H1 (cell line): ENCODE results near the gene TACC2. TPM values are rescaled to one million over a fixed set of nuclear protein-coding genes. Genes with fewer than 3 reads are reported as not detected.

ENCODE experiments used
- CTCF ChIA-PET: fragments of 300-600 bp; sonication (Branson Sonifier 250); formaldehyde crosslinking; loops from one replicate; lab custom pipeline; 2021; ENCODE audit not compliant: partially characterized antibody; lab: Charles Lee
- POLR2A ChIA-PET: fragments of 300-600 bp; sonication (Branson Sonifier 250); formaldehyde crosslinking; loops from one replicate; lab custom pipeline; 2021; ENCODE audit warnings: inconsistent platforms; ENCODE audit not compliant: partially characterized antibody; lab: Charles Lee
- DNase-seq, 2 experiments: peaks; one replicate each; pipeline versions ENCODE4 v3.0.0 to v3.0.0-alpha.2; 2010 to 2022; ENCODE audit warnings: low spot score in 2 of 2, low read depth in 1 of 2, mixed read lengths in 1 of 2
- FAIRE-seq: peaks from 2 replicates; lab custom pipeline; 2011; peaks lifted over from hg19 to GRCh38; lab: Jason Lieb, UNC
- H2AFZ ChIP-seq: 2 replicates; pipeline ENCODE4 v1.8.1; 2012; ENCODE audit warnings: low read length, inconsistent platforms
- H2AK5ac ChIP-seq: 2 replicates; pipeline ENCODE4 v1.6.1; 2013; ENCODE audit warnings: low read depth, low read length
- H2BK120ac ChIP-seq: replicated peaks from 2 replicates; pipeline ENCODE3; 2013; ENCODE audit warnings: low read depth, low read length, inconsistent platforms
- H2BK12ac ChIP-seq: 2 replicates; pipeline ENCODE4 v1.6.1; 2013; ENCODE audit warnings: low read depth, low read length
- H2BK15ac ChIP-seq: 2 replicates; pipeline ENCODE4 v1.6.1; 2013; ENCODE audit warnings: low read length
- H2BK20ac ChIP-seq: 2 replicates; pipeline ENCODE4 v1.6.1; 2013; ENCODE audit warnings: low read length
- H2BK5ac ChIP-seq: 2 replicates; pipeline ENCODE4 v1.6.1; 2013; ENCODE audit warnings: low read depth, low read length
- H3K14ac ChIP-seq: 2 replicates; pipeline ENCODE4 v1.6.1; 2013; ENCODE audit warnings: inconsistent platforms; ENCODE audit not compliant: insufficient read length
- H3K18ac ChIP-seq: 2 replicates; pipeline ENCODE4 v1.6.1; 2013; ENCODE audit warnings: low read length; ENCODE audit errors: extremely low read depth
- H3K23ac ChIP-seq: 2 replicates; pipeline ENCODE4 v1.6.1; 2013; ENCODE audit warnings: inconsistent platforms; ENCODE audit not compliant: insufficient read length
- H3K23me2 ChIP-seq: 2 replicates; pipeline ENCODE4 v1.6.1; 2013; ENCODE audit warnings: low read depth, low read length
- H3K27ac ChIP-seq: 2 replicates; pipeline ENCODE4 v1.6.1; 2011; ENCODE audit warnings: low read depth, low read length, inconsistent platforms
- H3K27me3 ChIP-seq, 4 experiments: replicated peaks in 1 of 4; 1 replicate in 1 of 4; 2 replicates in 3 of 4; pipeline versions ENCODE4 v1.6.1 to v1.8.1; 2011 to 2013; ENCODE audit warnings: low read length in 3 of 4, mild to moderate bottlenecking in 3 of 4, inconsistent platforms in 2 of 4, mixed read lengths in 2 of 4, moderate library complexity in 1 of 4; ENCODE audit not compliant: control insufficient read depth in 3 of 4, insufficient read depth in 3 of 4; ENCODE audit errors: extremely low read depth in 1 of 4
- H3K36me3 ChIP-seq, 4 experiments: 2 replicates each; pipeline versions ENCODE4 v1.6.1 to v1.8.1; 2011 to 2013; ENCODE audit warnings: mild to moderate bottlenecking in 4 of 4, low read length in 3 of 4, moderate library complexity in 2 of 4, control low read depth in 1 of 4, inconsistent platforms in 1 of 4; ENCODE audit not compliant: insufficient read depth in 4 of 4, control insufficient read depth in 2 of 4
- H3K4ac ChIP-seq: replicated peaks from 2 replicates; pipeline ENCODE3; 2013; ENCODE audit warnings: low read length, low read depth, mixed read lengths, inconsistent platforms; ENCODE audit not compliant: insufficient read length
- H3K4me1 ChIP-seq, 4 experiments: replicated peaks in 1 of 4; 1 replicate in 1 of 4; 2 replicates in 3 of 4; pipeline versions ENCODE4 v1.6.1 to v1.8.1; 2011 to 2013; ENCODE audit warnings: low read length in 3 of 4, inconsistent platforms in 2 of 4, mixed read lengths in 1 of 4; ENCODE audit not compliant: insufficient read depth in 4 of 4, control insufficient read depth in 3 of 4
- H3K4me2 ChIP-seq, 2 experiments: 2 replicates each; pipeline versions ENCODE4 v1.6.1 to v1.8.1; 2011 to 2013; ENCODE audit warnings: low read depth in 2 of 2, low read length in 2 of 2, control low read depth in 1 of 2, inconsistent platforms in 1 of 2, mild to moderate bottlenecking in 1 of 2; ENCODE audit not compliant: insufficient read depth in 1 of 2
- H3K4me3 ChIP-seq, 4 experiments: fragments of 200-600, 300-600 bp in 1 of 4; sonication (generic), shearing (Covaris generic), sonication (Bioruptor Twin) in 1 of 4; 2 replicates each; pipeline versions ENCODE4 v1.5.1 to v1.8.1; 2011 to 2016; ENCODE audit warnings: low read length in 4 of 4, low read depth in 3 of 4, control low read depth in 2 of 4, inconsistent platforms in 2 of 4, mild to moderate bottlenecking in 2 of 4, mixed read lengths in 1 of 4, moderate library complexity in 1 of 4; ENCODE audit not compliant: insufficient read depth in 2 of 4; ENCODE audit errors: extremely low read depth in 1 of 4
- H3K56ac ChIP-seq: replicated peaks from 2 replicates; pipeline ENCODE3; 2013; ENCODE audit warnings: low read depth, mild to moderate bottlenecking, mixed read lengths, low read length, inconsistent platforms; ENCODE audit not compliant: insufficient read length
- H3K79me1 ChIP-seq: 2 replicates; pipeline ENCODE4 v1.6.1; 2013; ENCODE audit warnings: low read depth, low read length, control low read depth
- H3K79me2 ChIP-seq, 2 experiments: 2 replicates each; pipeline versions ENCODE4 v1.6.1 to v1.8.1; 2012 to 2013; ENCODE audit warnings: low read length in 2 of 2, mild to moderate bottlenecking in 2 of 2, inconsistent platforms in 1 of 2; ENCODE audit not compliant: insufficient read depth in 2 of 2, control insufficient read depth in 1 of 2
- H3K9ac ChIP-seq, 4 experiments: replicated peaks in 1 of 4; 1 replicate in 1 of 4; 2 replicates in 3 of 4; pipeline versions ENCODE4 v1.6.1 to v1.8.1; 2011 to 2013; ENCODE audit warnings: low read depth in 3 of 4, low read length in 3 of 4, control low read depth in 2 of 4, mild to moderate bottlenecking in 2 of 4, moderate library complexity in 2 of 4, inconsistent platforms in 1 of 4; ENCODE audit errors: extremely low read depth in 1 of 4
- H3K9me3 ChIP-seq, 2 experiments: 2 replicates each; pipeline versions ENCODE4 v1.6.1 to v1.8.1; 2012 to 2013; ENCODE audit warnings: mild to moderate bottlenecking in 2 of 2, moderate library complexity in 2 of 2, control low read depth in 1 of 2, inconsistent platforms in 1 of 2, low read depth in 1 of 2, low read length in 1 of 2, mixed read lengths in 1 of 2; ENCODE audit not compliant: insufficient read depth in 2 of 2
- H4K20me1 ChIP-seq, 2 experiments: replicated peaks in 1 of 2; 2 replicates each; pipeline versions ENCODE3 to v1.8.1; 2011 to 2013; ENCODE audit warnings: inconsistent platforms in 2 of 2, low read length in 2 of 2, mild to moderate bottlenecking in 1 of 2; ENCODE audit not compliant: insufficient read depth in 2 of 2, control insufficient read depth in 1 of 2
- H4K5ac ChIP-seq: 2 replicates; pipeline ENCODE4 v1.6.1; 2013; ENCODE audit warnings: low read length, low read depth, mixed read lengths, inconsistent platforms; ENCODE audit not compliant: insufficient read length
- H4K8ac ChIP-seq: 2 replicates; pipeline ENCODE4 v1.8.0; 2013; ENCODE audit warnings: mild to moderate bottlenecking, moderate library complexity, low read length, inconsistent platforms; ENCODE audit not compliant: insufficient read depth; ENCODE audit errors: extremely low read depth
- H4K91ac ChIP-seq: replicated peaks from 2 replicates; pipeline ENCODE3; 2013; ENCODE audit warnings: low read length, mixed read lengths, inconsistent platforms; ENCODE audit not compliant: insufficient read length
- BCL11A ChIP-seq, 2 experiments: IDR thresholded peaks; one replicate each; pipeline ENCODE4 v1.6.1; 2011; ENCODE audit warnings: low read depth in 2 of 2, low read length in 2 of 2, mild to moderate bottlenecking in 2 of 2
- CBX8 ChIP-seq: fragments of 300-800, 300-1000 bp; sonication (generic); IDR thresholded peaks from 2 replicates; pipeline ENCODE4 v1.7.1; 2016; ENCODE audit warnings: low read depth, low read length, borderline replicate concordance
- CREB1 ChIP-seq: IDR thresholded peaks from 2 replicates; pipeline ENCODE4 v1.6.1; 2012; ENCODE audit warnings: inconsistent platforms
- FOSL1 ChIP-seq: IDR thresholded peaks from 2 replicates; pipeline ENCODE4 v1.6.1; 2011; ENCODE audit warnings: mild to moderate bottlenecking, low read depth, low read length, moderate library complexity; ENCODE audit not compliant: insufficient read depth
- GABPA ChIP-seq: IDR thresholded peaks from 2 replicates; pipeline ENCODE4 v1.6.1; 2011; ENCODE audit warnings: mild to moderate bottlenecking, low read length, moderate library complexity, borderline replicate concordance; ENCODE audit not compliant: insufficient read depth
- HDAC6 ChIP-seq: IDR thresholded peaks from one replicate; pipeline ENCODE4 v1.7.1; 2012; ENCODE audit warnings: low read depth, mild to moderate bottlenecking, inconsistent platforms, low read length, moderate library complexity
- KDM4A ChIP-seq: IDR thresholded peaks from one replicate; pipeline ENCODE4 v1.7.1; 2012; ENCODE audit warnings: low read depth, mild to moderate bottlenecking, moderate library complexity, low read length, inconsistent platforms; ENCODE audit not compliant: severe bottlenecking
- PHF8 ChIP-seq: fragments of 200-600 bp; sonication (generic); conservative IDR thresholded peaks from 2 replicates; pipeline ENCODE4 v1.7.1; 2012; ENCODE audit warnings: low read depth, mild to moderate bottlenecking, inconsistent platforms, low read length, moderate library complexity
- POLR2AphosphoS5 ChIP-seq: IDR thresholded peaks from 2 replicates; pipeline ENCODE4 v1.6.1; 2011; ENCODE audit warnings: low read depth, low read length
- RAD21 ChIP-seq, 2 experiments: IDR thresholded peaks in 1 of 2; conservative IDR thresholded peaks in 1 of 2; 2 replicates each; pipeline ENCODE4 v1.6.1; 2011; ENCODE audit warnings: low read depth in 2 of 2, low read length in 2 of 2, improper control_type of control experiment in 1 of 2, inconsistent platforms in 1 of 2, mild to moderate bottlenecking in 1 of 2, moderate library complexity in 1 of 2
- SIRT6 ChIP-seq: IDR thresholded peaks from one replicate; pipeline ENCODE4 v1.7.1; 2012; ENCODE audit warnings: low read length, inconsistent platforms
- SIX5 ChIP-seq: IDR thresholded peaks from 2 replicates; pipeline ENCODE4 v1.6.1; 2011; ENCODE audit warnings: mild to moderate bottlenecking, low read depth, low read length
- TAF7 ChIP-seq: optimal IDR thresholded peaks from 2 replicates; pipeline ENCODE3; 2011; ENCODE audit warnings: low read depth, mild to moderate bottlenecking, inconsistent platforms, low read length, moderate library complexity, borderline replicate concordance
- ZNF274 ChIP-seq: IDR thresholded peaks from 2 replicates; pipeline ENCODE4 v1.7.0; 2012; ENCODE audit warnings: low read length, borderline replicate concordance; ENCODE audit errors: extremely low read depth
- WGBS, 2 experiments: shearing (Covaris generic) in 1 of 2; methylation state at CpG; one replicate each; pipeline versions ENCODE4 v1.1.6 to v1.1.7; 2013 to 2015; ENCODE audit warnings: low lambda C conversion rate in 2 of 2, mixed read lengths in 2 of 2, inconsistent platforms in 1 of 2, low coverage in 1 of 2, missing lambda C conversion rate in 1 of 2; ENCODE audit not compliant: insufficient replicate concordance in 2 of 2, insufficient coverage in 1 of 2, insufficient read length in 1 of 2; ENCODE audit errors: extremely low coverage in 1 of 2, missing lambda C conversion rate in 1 of 2; 5-methylcytosine and 5-hydroxymethylcytosine counted together
- polyA plus RNA-seq, 7 experiments: library from polyadenylated mRNA; depleted of rRNA in 3 of 7; stranded (reverse) in 5 of 7; unstranded in 2 of 7; fragments of >200 nt in 5 of 7; fragments of 200-250 nt in 2 of 7; gene quantifications; 1 replicate in 5 of 7; 2 replicates in 1 of 7; 4 replicates in 1 of 7; pipeline versions ENCODE4 v1.2.1 to v1.2.3, GENCODE V29; 2011 to 2013; ENCODE audit warnings: missing spikeins in 2 of 7, mixed read lengths in 2 of 7
- total RNA-seq: library from RNA; stranded (reverse); fragmentation: NEBNext Ultra II Directional; extraction: Animal tissue kit (Norgen Biotek cat#: 25700); gene quantifications from 2 replicates; pipeline ENCODE4 v1.2.1, GENCODE V29; 2021
- TF ChIP-seq, protein P1 (sequence below): IDR thresholded peaks from 2 replicates; pipeline ENCODE4 v1.6.1; 2012; ENCODE audit warnings: inconsistent platforms

TACC2 gene
- total and polyA plus RNA-seq, 2 of the 8 experiments (the other 6 are each of a cell fraction or from before 2014, with no cell fraction given): 21.2 to 46.6 TPM

DNA sequence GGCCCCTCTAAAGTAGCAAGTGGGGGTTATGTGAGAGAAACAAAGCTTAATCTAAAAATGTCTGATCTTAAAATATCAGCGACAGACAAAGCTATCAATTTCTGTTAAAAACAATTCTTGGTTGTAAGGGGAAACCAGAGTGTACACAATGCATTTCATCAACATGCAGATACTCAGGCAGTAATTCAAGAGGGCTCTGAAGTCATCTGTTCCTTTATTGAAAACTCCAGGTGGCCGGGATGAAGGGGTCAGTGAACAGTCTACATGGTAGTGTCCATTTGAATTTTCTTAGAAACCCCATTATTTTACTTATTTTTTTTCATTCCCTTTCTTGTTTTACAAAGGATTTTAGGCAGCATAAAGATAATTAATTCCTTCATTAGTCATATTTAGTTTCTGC lies 245.5 kb downstream of the TACC2 start:
- no peak overlapping the region for H3K4me3 ChIP-seq
- H3K9ac ChIP-seq: no peak overlapping the region
- H2AFZ ChIP-seq: no peak overlapping the region
- H3K4ac ChIP-seq: no peak overlapping the region
- H2AK5ac ChIP-seq: no peak overlapping the region
- FAIRE-seq: no peak
- no peak overlapping the region for H2BK5ac ChIP-seq
- no peaks in the 10 kb centered on the region for H3K79me2 ChIP-seq
- DNase-seq: no peak
- H3K14ac ChIP-seq: no peak overlapping the region
- H3K23me2 ChIP-seq: no peaks in the 10 kb centered on the region
- no peak overlapping the region for H4K8ac ChIP-seq
- H2BK20ac ChIP-seq: no peak overlapping the region
- WGBS, 2 experiments: 98% methylated on average over 2 of the region's 2 CpGs; no CpG with 5 or more reads in 1 of the 2 experiments
- no peak overlapping the region for H4K5ac ChIP-seq
- H3K27ac ChIP-seq: no peak overlapping the region
- H4K20me1 ChIP-seq: peaks cover 4 to 7% of the 10 kb centered on the region in 2 experiments
- no peaks in the 10 kb centered on the region for H3K27me3 ChIP-seq
- no peak overlapping the region for H2BK12ac ChIP-seq
- CTCF ChIA-PET: interaction anchor here (1.4 to 1.9 kb wide), 2 partner anchors 10 to 33 kb away, joined by 4 to 6 read pairs; no protein-coding TSS in a partner anchor
- H3K23ac ChIP-seq: no peak overlapping the region
- POLR2A ChIA-PET: no interaction called here
- no peaks in the 10 kb centered on the region for H3K4me1 ChIP-seq
- H4K91ac ChIP-seq: no peak overlapping the region
- no peaks in the 10 kb centered on the region; the same call in 1 of the 2 replicates for H3K79me1 ChIP-seq
- no peaks in the 10 kb centered on the region for H3K9me3 ChIP-seq
- H3K18ac ChIP-seq: no peak overlapping the region
- H3K36me3 ChIP-seq: peaks cover 18 to 30% (median 29%) of the 10 kb centered on the region in 4 experiments
- H3K4me2 ChIP-seq: no peak overlapping the region
- no peak overlapping the region for H2BK120ac ChIP-seq
- H3K56ac ChIP-seq: no peak overlapping the region
- H2BK15ac ChIP-seq: no peak overlapping the region
- TF ChIP-seq SIRT6: no peak
- no peak for TF ChIP-seq GABPA
- TF ChIP-seq, protein P1, sequence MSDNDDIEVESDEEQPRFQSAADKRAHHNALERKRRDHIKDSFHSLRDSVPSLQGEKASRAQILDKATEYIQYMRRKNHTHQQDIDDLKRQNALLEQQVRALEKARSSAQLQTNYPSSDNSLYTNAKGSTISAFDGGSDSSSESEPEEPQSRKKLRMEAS: no peak
- TF ChIP-seq TAF7: no peak
- no peak for TF ChIP-seq POLR2AphosphoS5
- no peak for TF ChIP-seq PHF8
- TF ChIP-seq ZNF274: no peak
- TF ChIP-seq SIX5: no peak
- TF ChIP-seq BCL11A (IDR thresholded peaks at IDR 0.05; ENCODE audit: low read depth in 2 of 2, low read length in 2 of 2): no peak
- no peak for TF ChIP-seq FOSL1
- TF ChIP-seq CBX8: no peak
- TF ChIP-seq RAD21 (IDR thresholded peaks at IDR 0.05 in 1 of 2, conservative IDR thresholded peaks at IDR 0.05 in 1 of 2; ENCODE audit: low read depth in 2 of 2, low read length in 2 of 2): no peak
- no peak for TF ChIP-seq CREB1
- TF ChIP-seq KDM4A: no peak
- no peak for TF ChIP-seq HDAC6
